SK-N-SH (cell line): ENCODE measurements around the gene PHC3. TPM values are rescaled to one million over a fixed set of nuclear protein-coding genes. Genes with fewer than 3 reads are reported as not detected.

Source experiments
- CTCF ChIA-PET: fragments of 300-600, 350-600 bp; formaldehyde crosslinking; extraction: SDS; loops from one replicate; lab custom pipeline; 2021; lab: Yijun Ruan, JAX
- POLR2A ChIA-PET: fragments of 350-600 bp; sonication (Branson Sonifier 250); formaldehyde crosslinking; extraction: SDS; loops from one replicate; lab custom pipeline; 2020; ENCODE audit warnings: antibody characterized with exemption, inconsistent platforms; lab: Yijun Ruan, JAX
- DNase-seq: peaks from one replicate; pipeline ENCODE4 v3.0.0; 2012
- H2AFZ ChIP-seq: fragments of 200-600 bp; sonication (generic); 2 replicates; pipeline ENCODE4 v1.8.1; 2016; ENCODE audit warnings: antibody characterized with exemption, mild to moderate bottlenecking, low read depth
- H3F3A ChIP-seq: fragments of 200-600 bp; sonication (generic); replicated peaks from 2 replicates; pipeline ENCODE3; 2016; ENCODE audit warnings: antibody characterized with exemption, mild to moderate bottlenecking; ENCODE audit not compliant: insufficient read depth
- H3K27ac ChIP-seq, 2 experiments: fragments of 200-500 bp in 1 of 2; fragments of 200-600 bp in 1 of 2; sonication (Bioruptor generic) in 1 of 2; sonication (generic), shearing (Covaris generic) in 1 of 2; 2 replicates each; pipeline versions ENCODE4 v1.5.1 to v1.6.1; 2014 to 2016; ENCODE audit warnings: low read depth in 2 of 2, inconsistent platforms in 1 of 2, low read length in 1 of 2, mild to moderate bottlenecking in 1 of 2, mixed read lengths in 1 of 2
- H3K27me3 ChIP-seq: fragments of 200-600 bp; sonication (generic), shearing (Covaris generic); 2 replicates; pipeline ENCODE4 v1.6.1; 2016; ENCODE audit warnings: mixed run types; ENCODE audit not compliant: insufficient read depth
- H3K36me3 ChIP-seq, 2 experiments: fragments of 200-500 bp in 1 of 2; fragments of 200-600 bp in 1 of 2; sonication (Bioruptor generic) in 1 of 2; sonication (generic) in 1 of 2; replicated peaks in 1 of 2; 2 replicates each; pipeline versions ENCODE3 to v1.5.1; 2014 to 2016; ENCODE audit warnings: low read length in 1 of 2, mild to moderate bottlenecking in 1 of 2; ENCODE audit not compliant: insufficient read depth in 2 of 2, control insufficient read depth in 1 of 2
- H3K4me1 ChIP-seq, 2 experiments: fragments of 200-500 bp in 1 of 2; fragments of 200-600 bp in 1 of 2; sonication (Bioruptor generic) in 1 of 2; sonication (generic), shearing (Covaris generic) in 1 of 2; 2 replicates each; pipeline versions ENCODE4 v1.5.1 to v1.6.1; 2014 to 2016; ENCODE audit warnings: low read depth in 1 of 2, low read length in 1 of 2, mixed run types in 1 of 2; ENCODE audit not compliant: insufficient read depth in 2 of 2, control insufficient read depth in 1 of 2
- H3K4me2 ChIP-seq: fragments of 200-600 bp; sonication (generic), shearing (Covaris generic); 2 replicates; pipeline ENCODE4 v1.6.1; 2017; ENCODE audit warnings: mixed run types
- H3K4me3 ChIP-seq, 2 experiments: fragments of 200-500 bp in 1 of 2; fragments of 200-600 bp in 1 of 2; sonication (Bioruptor generic) in 1 of 2; sonication (generic), shearing (Covaris generic) in 1 of 2; 2 replicates each; pipeline versions ENCODE4 v1.5.1 to v1.8.1; 2014 to 2016; ENCODE audit warnings: low read depth in 2 of 2, inconsistent platforms in 1 of 2, low read length in 1 of 2, mild to moderate bottlenecking in 1 of 2, mixed read lengths in 1 of 2, moderate library complexity in 1 of 2
- H3K79me2 ChIP-seq: fragments of 200-600 bp; sonication (generic); 2 replicates; pipeline ENCODE4 v1.8.1; 2017; ENCODE audit warnings: mild to moderate bottlenecking; ENCODE audit not compliant: insufficient read depth
- H3K9ac ChIP-seq: fragments of 200-600 bp; sonication (generic); 2 replicates; pipeline ENCODE4 v1.6.1; 2017; ENCODE audit warnings: mixed run types
- H3K9me2 ChIP-seq: fragments of 200-600 bp; sonication (generic); 2 replicates; pipeline ENCODE4 v1.6.1; 2017; ENCODE audit warnings: mixed run types
- H3K9me3 ChIP-seq: fragments of 200-600 bp; sonication (generic); 2 replicates; pipeline ENCODE4 v1.6.1; 2017; ENCODE audit warnings: mixed run types, mild to moderate bottlenecking, moderate library complexity
- H4K20me1 ChIP-seq: fragments of 200-600 bp; sonication (generic); 2 replicates; pipeline ENCODE4 v1.6.1; 2017; ENCODE audit warnings: mild to moderate bottlenecking, mixed run types; ENCODE audit not compliant: insufficient read depth
- CTCF ChIP-seq: fragments of 200-600 bp; sonication (generic); IDR thresholded peaks from 2 replicates; pipeline ENCODE4 v1.6.1; 2017; ENCODE audit warnings: antibody characterized with exemption, mild to moderate bottlenecking, moderate library complexity
- FOSL2 ChIP-seq: IDR thresholded peaks from 2 replicates; pipeline ENCODE4 v1.4.0; 2012; ENCODE audit warnings: low read depth, mild to moderate bottlenecking, moderate library complexity, borderline replicate concordance
- GABPA ChIP-seq: IDR thresholded peaks from 2 replicates; pipeline ENCODE4 v1.4.0; 2012; ENCODE audit warnings: low read depth, mild to moderate bottlenecking
- IRF3 ChIP-seq: fragments of 150-350 bp; IDR thresholded peaks from 2 replicates; pipeline ENCODE4 v1.6.1; 2016; ENCODE audit warnings: mild to moderate bottlenecking, low read depth, low read length
- JUND ChIP-seq: IDR thresholded peaks from 2 replicates; pipeline ENCODE4 v1.4.0; 2012
- RCOR1 ChIP-seq: fragments of 150-350 bp; IDR thresholded peaks from 2 replicates; pipeline ENCODE4 v1.6.1; 2017; ENCODE audit warnings: antibody characterized with exemption, low read length
- RXRA ChIP-seq: IDR thresholded peaks from 2 replicates; pipeline ENCODE4 v1.4.0; 2012; ENCODE audit warnings: low read depth, mild to moderate bottlenecking, borderline replicate concordance
- TAF1 ChIP-seq: IDR thresholded peaks from 2 replicates; pipeline ENCODE4 v1.6.1; 2012; ENCODE audit warnings: low read depth, mild to moderate bottlenecking, low read length, moderate library complexity, borderline replicate concordance
- WGBS: methylation state at CpG from one replicate; pipeline ENCODE4 v1.1.6; 2017; ENCODE audit warnings: low lambda C conversion rate; 5-methylcytosine and 5-hydroxymethylcytosine counted together
- polyA plus RNA-seq, 3 experiments: library from polyadenylated mRNA; depleted of rRNA; stranded (reverse); fragments of >200 nt; gene quantifications; 2 replicates each; pipeline ENCODE4 v1.2.3, GENCODE V29; 2012
- TF ChIP-seq, protein P1 (sequence below): IDR thresholded peaks from 2 replicates; pipeline ENCODE4; 2012

PHC3 gene
- polyA plus RNA-seq, 1 of the 3 experiments (the other 2 are of a cell fraction) = 9.2 TPM

DNA sequence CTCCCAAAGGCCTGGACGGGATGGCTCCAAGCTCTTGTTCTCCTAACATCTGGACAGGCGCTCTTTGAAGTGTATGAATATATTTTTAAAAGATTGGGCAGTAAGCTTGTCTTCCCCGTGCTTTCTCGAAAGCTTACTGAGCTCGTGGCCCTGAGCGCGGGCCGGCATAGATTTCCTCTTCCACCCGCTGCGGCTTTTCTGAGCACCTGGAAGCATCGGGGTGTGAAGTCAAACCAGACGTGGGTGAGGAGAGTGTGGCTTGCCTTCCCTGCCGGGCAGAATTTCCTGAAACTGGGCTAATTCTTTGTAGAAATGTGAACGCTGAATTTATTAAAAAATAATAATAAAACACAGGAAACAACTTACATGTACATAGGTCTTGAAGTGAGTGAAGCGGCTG, 117.8 kb downstream of the PHC3 start:
- Histone ChIP-seq H3K27ac (no peak overlapping the region), H3K4me1 (no peaks in the 10 kb centered on the region), H3K27me3 (no peaks in the 10 kb centered on the region), H3K36me3 (no peaks in the 10 kb centered on the region), H4K20me1 (no peaks in the 10 kb centered on the region), H3K9me2 (no peaks in the 10 kb centered on the region), H3K9ac (no peak overlapping the region), H2AFZ (no peak overlapping the region), H3K79me2 (no peaks in the 10 kb centered on the region), H3F3A (no peaks in the 10 kb centered on the region), H3K4me2 (no peak overlapping the region), H3K9me3 (no peaks in the 10 kb centered on the region), H3K4me3 (no peak overlapping the region)
- DNase-seq = no peak
- WGBS = 89% methylated on average over 15 of the region's 15 CpGs
- CTCF ChIA-PET = interaction anchor here (0.9 to 1.4 kb wide), 2 partner anchors 14 to 43 kb away, joined by 3 to 5 read pairs; no protein-coding TSS in a partner anchor
- POLR2A ChIA-PET = no interaction called here
- TF ChIP-seq GABPA = no peak
- no peak for TF ChIP-seq TAF1
- no peak for TF ChIP-seq CTCF

DNA sequence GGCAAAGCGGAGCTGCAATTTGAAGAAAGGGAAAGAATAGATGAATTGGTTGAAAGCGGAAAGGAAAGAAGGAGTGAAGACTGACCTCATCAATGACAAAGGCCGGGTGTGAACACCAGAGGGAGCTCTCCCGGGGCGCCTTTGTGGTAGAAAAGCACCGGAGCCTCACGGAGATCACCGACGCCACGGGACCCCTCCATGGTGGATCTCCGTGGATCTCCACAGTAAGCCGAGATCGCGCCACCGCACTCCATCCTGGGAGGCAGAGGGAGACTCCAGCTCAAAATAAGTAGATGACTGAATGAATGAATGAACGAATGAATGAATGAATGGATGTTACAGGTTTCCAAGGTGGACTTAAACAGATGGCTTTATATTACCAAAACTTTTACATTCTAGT, 118.8 kb downstream of the PHC3 start:
- H3K27ac ChIP-seq = no peak overlapping the region
- no peaks in the 10 kb centered on the region for H3F3A ChIP-seq
- no peaks in the 10 kb centered on the region for H3K9me3 ChIP-seq
- H3K27me3 ChIP-seq = no peaks in the 10 kb centered on the region
- H4K20me1 ChIP-seq = no peaks in the 10 kb centered on the region
- no peaks in the 10 kb centered on the region for H3K79me2 ChIP-seq
- no peaks in the 10 kb centered on the region for H3K36me3 ChIP-seq
- no peak overlapping the region for H3K4me2 ChIP-seq
- no peaks in the 10 kb centered on the region for H3K4me1 ChIP-seq
- H3K4me3 ChIP-seq = no peak overlapping the region
- CTCF ChIA-PET = interaction anchor here (0.9 kb wide), 1 partner anchor 15 kb away, joined by 3 read pairs; no protein-coding TSS in a partner anchor
- H2AFZ ChIP-seq = no peak overlapping the region
- POLR2A ChIA-PET = no interaction called here
- H3K9ac ChIP-seq = no peak overlapping the region
- no peaks in the 10 kb centered on the region for H3K9me2 ChIP-seq
- TF ChIP-seq RCOR1 (no peak), JUND (no peak), CTCF (peak; percentile 31; the same call in 1 of the 2 replicates), RXRA (no peak), TAF1 (no peak), FOSL2 (no peak), IRF3 (no peak)
- TF ChIP-seq, protein P1, sequence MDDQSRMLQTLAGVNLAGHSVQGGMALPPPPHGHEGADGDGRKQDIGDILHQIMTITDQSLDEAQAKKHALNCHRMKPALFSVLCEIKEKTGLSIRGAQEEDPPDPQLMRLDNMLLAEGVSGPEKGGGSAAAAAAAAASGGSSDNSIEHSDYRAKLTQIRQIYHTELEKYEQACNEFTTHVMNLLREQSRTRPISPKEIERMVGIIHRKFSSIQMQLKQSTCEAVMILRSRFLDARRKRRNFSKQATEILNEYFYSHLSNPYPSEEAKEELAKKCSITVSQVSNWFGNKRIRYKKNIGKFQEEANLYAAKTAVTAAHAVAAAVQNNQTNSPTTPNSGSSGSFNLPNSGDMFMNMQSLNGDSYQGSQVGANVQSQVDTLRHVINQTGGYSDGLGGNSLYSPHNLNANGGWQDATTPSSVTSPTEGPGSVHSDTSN = no peak
- DNase-seq = no peak
- WGBS = 82% methylated on average over 16 of the region's 16 CpGs
